K562 (cell line): ENCODE results near the gene IL33.

Experiments used
- EP300 ChIP-seq: IDR thresholded peaks from 2 replicates; pipeline ENCODE4 v1.6.1; 2012; ENCODE audit warnings: low read length, improper control_type of control experiment
- HLTF ChIP-seq: fragments of 450-650 bp; IDR thresholded peaks from 2 replicates; pipeline ENCODE4 v1.6.1; 2016
- TAF15 ChIP-seq: fragments of 200-400 bp; formaldehyde crosslinking; IDR thresholded peaks from 2 replicates; pipeline ENCODE4 v1.6.1; 2017; ENCODE audit warnings: mild to moderate bottlenecking, low read depth, low read length, moderate library complexity
- TF ChIP-seq, protein P1 (sequence below): fragments of 450-650 bp; IDR thresholded peaks from 2 replicates; pipeline ENCODE4 v1.6.1; 2016; ENCODE audit warnings: mild to moderate bottlenecking, moderate library complexity
- TF ChIP-seq, protein P2 (sequence below), 2 experiments: fragments of 450-650 bp; formaldehyde crosslinking in 1 of 2; IDR thresholded peaks; 2 replicates each; pipeline versions ENCODE4 v1.4.0 to v1.6.1; 2014 to 2020; ENCODE audit warnings: mild to moderate bottlenecking in 2 of 2, borderline replicate concordance in 1 of 2, low read depth in 1 of 2

DNA sequence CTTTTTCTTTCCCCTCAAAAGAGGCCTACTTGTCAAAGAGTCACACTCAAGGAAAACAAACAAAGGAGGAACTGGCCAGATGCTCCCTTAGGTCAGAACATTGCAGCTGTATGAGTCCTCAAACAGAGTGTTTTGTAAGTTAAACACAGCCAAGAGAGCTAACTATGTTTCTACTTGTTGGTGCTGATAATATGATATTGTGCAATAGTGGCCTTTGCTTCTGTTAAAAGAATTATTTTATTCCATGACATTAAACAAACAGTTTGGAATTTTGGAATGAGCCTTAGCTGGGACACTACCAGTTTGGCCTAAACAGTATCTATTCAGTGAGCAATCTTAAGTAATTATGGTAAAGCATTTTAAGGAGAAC lies 56.6 kb downstream of the IL33 start:
- TF ChIP-seq HLTF: no peak
- no peak for TF ChIP-seq TAF15
- no peak for TF ChIP-seq EP300
- TF ChIP-seq, protein P1, sequence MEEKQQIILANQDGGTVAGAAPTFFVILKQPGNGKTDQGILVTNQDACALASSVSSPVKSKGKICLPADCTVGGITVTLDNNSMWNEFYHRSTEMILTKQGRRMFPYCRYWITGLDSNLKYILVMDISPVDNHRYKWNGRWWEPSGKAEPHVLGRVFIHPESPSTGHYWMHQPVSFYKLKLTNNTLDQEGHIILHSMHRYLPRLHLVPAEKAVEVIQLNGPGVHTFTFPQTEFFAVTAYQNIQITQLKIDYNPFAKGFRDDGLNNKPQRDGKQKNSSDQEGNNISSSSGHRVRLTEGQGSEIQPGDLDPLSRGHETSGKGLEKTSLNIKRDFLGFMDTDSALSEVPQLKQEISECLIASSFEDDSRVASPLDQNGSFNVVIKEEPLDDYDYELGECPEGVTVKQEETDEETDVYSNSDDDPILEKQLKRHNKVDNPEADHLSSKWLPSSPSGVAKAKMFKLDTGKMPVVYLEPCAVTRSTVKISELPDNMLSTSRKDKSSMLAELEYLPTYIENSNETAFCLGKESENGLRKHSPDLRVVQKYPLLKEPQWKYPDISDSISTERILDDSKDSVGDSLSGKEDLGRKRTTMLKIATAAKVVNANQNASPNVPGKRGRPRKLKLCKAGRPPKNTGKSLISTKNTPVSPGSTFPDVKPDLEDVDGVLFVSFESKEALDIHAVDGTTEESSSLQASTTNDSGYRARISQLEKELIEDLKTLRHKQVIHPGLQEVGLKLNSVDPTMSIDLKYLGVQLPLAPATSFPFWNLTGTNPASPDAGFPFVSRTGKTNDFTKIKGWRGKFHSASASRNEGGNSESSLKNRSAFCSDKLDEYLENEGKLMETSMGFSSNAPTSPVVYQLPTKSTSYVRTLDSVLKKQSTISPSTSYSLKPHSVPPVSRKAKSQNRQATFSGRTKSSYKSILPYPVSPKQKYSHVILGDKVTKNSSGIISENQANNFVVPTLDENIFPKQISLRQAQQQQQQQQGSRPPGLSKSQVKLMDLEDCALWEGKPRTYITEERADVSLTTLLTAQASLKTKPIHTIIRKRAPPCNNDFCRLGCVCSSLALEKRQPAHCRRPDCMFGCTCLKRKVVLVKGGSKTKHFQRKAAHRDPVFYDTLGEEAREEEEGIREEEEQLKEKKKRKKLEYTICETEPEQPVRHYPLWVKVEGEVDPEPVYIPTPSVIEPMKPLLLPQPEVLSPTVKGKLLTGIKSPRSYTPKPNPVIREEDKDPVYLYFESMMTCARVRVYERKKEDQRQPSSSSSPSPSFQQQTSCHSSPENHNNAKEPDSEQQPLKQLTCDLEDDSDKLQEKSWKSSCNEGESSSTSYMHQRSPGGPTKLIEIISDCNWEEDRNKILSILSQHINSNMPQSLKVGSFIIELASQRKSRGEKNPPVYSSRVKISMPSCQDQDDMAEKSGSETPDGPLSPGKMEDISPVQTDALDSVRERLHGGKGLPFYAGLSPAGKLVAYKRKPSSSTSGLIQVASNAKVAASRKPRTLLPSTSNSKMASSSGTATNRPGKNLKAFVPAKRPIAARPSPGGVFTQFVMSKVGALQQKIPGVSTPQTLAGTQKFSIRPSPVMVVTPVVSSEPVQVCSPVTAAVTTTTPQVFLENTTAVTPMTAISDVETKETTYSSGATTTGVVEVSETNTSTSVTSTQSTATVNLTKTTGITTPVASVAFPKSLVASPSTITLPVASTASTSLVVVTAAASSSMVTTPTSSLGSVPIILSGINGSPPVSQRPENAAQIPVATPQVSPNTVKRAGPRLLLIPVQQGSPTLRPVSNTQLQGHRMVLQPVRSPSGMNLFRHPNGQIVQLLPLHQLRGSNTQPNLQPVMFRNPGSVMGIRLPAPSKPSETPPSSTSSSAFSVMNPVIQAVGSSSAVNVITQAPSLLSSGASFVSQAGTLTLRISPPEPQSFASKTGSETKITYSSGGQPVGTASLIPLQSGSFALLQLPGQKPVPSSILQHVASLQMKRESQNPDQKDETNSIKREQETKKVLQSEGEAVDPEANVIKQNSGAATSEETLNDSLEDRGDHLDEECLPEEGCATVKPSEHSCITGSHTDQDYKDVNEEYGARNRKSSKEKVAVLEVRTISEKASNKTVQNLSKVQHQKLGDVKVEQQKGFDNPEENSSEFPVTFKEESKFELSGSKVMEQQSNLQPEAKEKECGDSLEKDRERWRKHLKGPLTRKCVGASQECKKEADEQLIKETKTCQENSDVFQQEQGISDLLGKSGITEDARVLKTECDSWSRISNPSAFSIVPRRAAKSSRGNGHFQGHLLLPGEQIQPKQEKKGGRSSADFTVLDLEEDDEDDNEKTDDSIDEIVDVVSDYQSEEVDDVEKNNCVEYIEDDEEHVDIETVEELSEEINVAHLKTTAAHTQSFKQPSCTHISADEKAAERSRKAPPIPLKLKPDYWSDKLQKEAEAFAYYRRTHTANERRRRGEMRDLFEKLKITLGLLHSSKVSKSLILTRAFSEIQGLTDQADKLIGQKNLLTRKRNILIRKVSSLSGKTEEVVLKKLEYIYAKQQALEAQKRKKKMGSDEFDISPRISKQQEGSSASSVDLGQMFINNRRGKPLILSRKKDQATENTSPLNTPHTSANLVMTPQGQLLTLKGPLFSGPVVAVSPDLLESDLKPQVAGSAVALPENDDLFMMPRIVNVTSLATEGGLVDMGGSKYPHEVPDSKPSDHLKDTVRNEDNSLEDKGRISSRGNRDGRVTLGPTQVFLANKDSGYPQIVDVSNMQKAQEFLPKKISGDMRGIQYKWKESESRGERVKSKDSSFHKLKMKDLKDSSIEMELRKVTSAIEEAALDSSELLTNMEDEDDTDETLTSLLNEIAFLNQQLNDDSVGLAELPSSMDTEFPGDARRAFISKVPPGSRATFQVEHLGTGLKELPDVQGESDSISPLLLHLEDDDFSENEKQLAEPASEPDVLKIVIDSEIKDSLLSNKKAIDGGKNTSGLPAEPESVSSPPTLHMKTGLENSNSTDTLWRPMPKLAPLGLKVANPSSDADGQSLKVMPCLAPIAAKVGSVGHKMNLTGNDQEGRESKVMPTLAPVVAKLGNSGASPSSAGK: no peak
- TF ChIP-seq, protein P2, sequence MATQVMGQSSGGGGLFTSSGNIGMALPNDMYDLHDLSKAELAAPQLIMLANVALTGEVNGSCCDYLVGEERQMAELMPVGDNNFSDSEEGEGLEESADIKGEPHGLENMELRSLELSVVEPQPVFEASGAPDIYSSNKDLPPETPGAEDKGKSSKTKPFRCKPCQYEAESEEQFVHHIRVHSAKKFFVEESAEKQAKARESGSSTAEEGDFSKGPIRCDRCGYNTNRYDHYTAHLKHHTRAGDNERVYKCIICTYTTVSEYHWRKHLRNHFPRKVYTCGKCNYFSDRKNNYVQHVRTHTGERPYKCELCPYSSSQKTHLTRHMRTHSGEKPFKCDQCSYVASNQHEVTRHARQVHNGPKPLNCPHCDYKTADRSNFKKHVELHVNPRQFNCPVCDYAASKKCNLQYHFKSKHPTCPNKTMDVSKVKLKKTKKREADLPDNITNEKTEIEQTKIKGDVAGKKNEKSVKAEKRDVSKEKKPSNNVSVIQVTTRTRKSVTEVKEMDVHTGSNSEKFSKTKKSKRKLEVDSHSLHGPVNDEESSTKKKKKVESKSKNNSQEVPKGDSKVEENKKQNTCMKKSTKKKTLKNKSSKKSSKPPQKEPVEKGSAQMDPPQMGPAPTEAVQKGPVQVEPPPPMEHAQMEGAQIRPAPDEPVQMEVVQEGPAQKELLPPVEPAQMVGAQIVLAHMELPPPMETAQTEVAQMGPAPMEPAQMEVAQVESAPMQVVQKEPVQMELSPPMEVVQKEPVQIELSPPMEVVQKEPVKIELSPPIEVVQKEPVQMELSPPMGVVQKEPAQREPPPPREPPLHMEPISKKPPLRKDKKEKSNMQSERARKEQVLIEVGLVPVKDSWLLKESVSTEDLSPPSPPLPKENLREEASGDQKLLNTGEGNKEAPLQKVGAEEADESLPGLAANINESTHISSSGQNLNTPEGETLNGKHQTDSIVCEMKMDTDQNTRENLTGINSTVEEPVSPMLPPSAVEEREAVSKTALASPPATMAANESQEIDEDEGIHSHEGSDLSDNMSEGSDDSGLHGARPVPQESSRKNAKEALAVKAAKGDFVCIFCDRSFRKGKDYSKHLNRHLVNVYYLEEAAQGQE (IDR thresholded peaks at IDR 0.05; ENCODE audit: borderline replicate concordance): no peak
- TF ChIP-seq, protein P2 (CRISPR knock-in tag; IDR thresholded peaks at IDR 0.05; ENCODE audit: low read depth): no peak
